ENCODE results near the gene DNASE1L2.
"Not testable (repeated sequence)": the region's sequence is repeated elsewhere in the genome, so short reads cannot be mapped to it uniquely, and the experiment has no call there.

Gene DNASE1L2

GRCh38 chr16:2203119-2203688 is 33.0 kb upstream of the DNASE1L2 start:
- not testable (repeated sequence) for DNase-seq (ENCODE audit: low read depth, low spot score)

- DNase-seq (ENCODE audit: low read depth, low spot score), result no peak
Measured at GRCh38 chr16:2204416-2205103, 31.7 kb upstream of the DNASE1L2 start.

GRCh38 chr16:2205104-2205966 is 30.9 kb upstream of the DNASE1L2 start, which contains the start of gene MLST8:
TSS of gene MLST8 (plus strand) at chr16:2205454. CDS start at chr16:2206086, 632 bp downstream.
- DNase-seq (ENCODE audit: low read depth, low spot score), result peak; percentile 95

GRCh38 chr16:2205967-2206313 is 30.3 kb upstream of the DNASE1L2 start:
- DNase-seq (ENCODE audit: low read depth, low spot score), result no peak

GRCh38 chr16:2206420-2206779 is 29.8 kb upstream of the DNASE1L2 start:
- no peak for DNase-seq (ENCODE audit: low read depth, low spot score)

- DNase-seq (ENCODE audit: low read depth, low spot score), result no peak
Measured at GRCh38 chr16:2206780-2207433, 29.3 kb upstream of the DNASE1L2 start.

GRCh38 chr16:2207872-2208271 is 28.4 kb upstream of the DNASE1L2 start:
- no peak for DNase-seq (ENCODE audit: low read depth, low spot score)

GRCh38 chr16:2208308-2208707 is 27.9 kb upstream of the DNASE1L2 start:
- DNase-seq (ENCODE audit: low read depth, low spot score), result no peak

- DNase-seq (ENCODE audit: low read depth, low spot score), result no peak
Measured at GRCh38 chr16:2208772-2209171, 27.5 kb upstream of the DNASE1L2 start.

- no peak for DNase-seq (ENCODE audit: low read depth, low spot score)
Measured at GRCh38 chr16:2209258-2210008, 26.8 kb upstream of the DNASE1L2 start.

GRCh38 chr16:2210009-2210332 is 26.3 kb upstream of the DNASE1L2 start:
- DNase-seq (ENCODE audit: low read depth, low spot score), result no peak

GRCh38 chr16:2210386-2211365 is 25.6 kb upstream of the DNASE1L2 start, which contains the start of gene BRICD5:
TSS of gene BRICD5 (minus strand) at chr16:2210863. CDS start at chr16:2210833, 30 bp downstream.
- no peak for DNase-seq (ENCODE audit: low read depth, low spot score)

GRCh38 chr16:2211923-2212347 is 24.3 kb upstream of the DNASE1L2 start:
- no peak for DNase-seq (ENCODE audit: low read depth, low spot score)

GRCh38 chr16:2212362-2213324 is 23.6 kb upstream of the DNASE1L2 start:
- peak; percentile 59 for DNase-seq (ENCODE audit: low read depth, low spot score)

- DNase-seq (ENCODE audit: low read depth, low spot score), result no peak
Measured at GRCh38 chr16:2213817-2214718, 22.2 kb upstream of the DNASE1L2 start.

GRCh38 chr16:2214719-2214968 is 21.6 kb upstream of the DNASE1L2 start, which contains the start of gene PGP:
TSS of gene PGP (minus strand) at chr16:2214840. CDS start at chr16:2214777, 63 bp downstream.
- DNase-seq (ENCODE audit: low read depth, low spot score), result no peak

- no peak for DNase-seq (ENCODE audit: low read depth, low spot score)
Measured at GRCh38 chr16:2216330-2216729, 19.9 kb upstream of the DNASE1L2 start.

All from astrocyte of the hippocampus (primary cell).